Measurements from ENCODE around the gene BATF3. TPM values are rescaled to one million over a fixed set of nuclear protein-coding genes. Genes with fewer than 3 reads are reported as not detected.

Gene BATF3
- total and polyA plus RNA-seq, 3 donors from 2014 or later: 1.1 to 4.2 (median 2.5) TPM

- intact Hi-C loops (cut with DNase I; ENCODE audit: low total_unique reads): no loop called here
- 54 to 65% methylated on average over 7 of the region's 7 CpGs for WGBS, 2 donors
- TF ChIP-seq POLR2A (IDR thresholded peaks at IDR 0.05) (no peak), CTCF (IDR thresholded peaks at IDR 0.05) (no peak)
- Histone ChIP-seq H3K4me1 (no peaks in the 10 kb centered on the region), H3K9me3 (no peaks in the 10 kb centered on the region), H3K27me3 (no peaks in the 10 kb centered on the region), H3K27ac (no peak overlapping the region), H3K36me3 (ENCODE audit: low read depth, missing control alignments) (no peaks in the 10 kb centered on the region), H3K4me3 (no peak overlapping the region)
- no peak for DNase-seq
Observed at GRCh38 chr1:212683357-212683722, 16.3 kb downstream of the BATF3 start.

- Histone ChIP-seq H3K4me1 (no peaks in the 10 kb centered on the region), H3K9me3 (no peaks in the 10 kb centered on the region), H3K27me3 (no peaks in the 10 kb centered on the region), H3K4me3 (no peak overlapping the region), H3K36me3 (ENCODE audit: low read depth, missing control alignments) (no peaks in the 10 kb centered on the region), H3K27ac (no peak overlapping the region)
- intact Hi-C loops (cut with DNase I; ENCODE audit: low total_unique reads): no loop called here
- 54 to 71% methylated on average over 4 of the region's 4 CpGs for WGBS, 2 donors
- no peak for DNase-seq
- TF ChIP-seq CTCF (IDR thresholded peaks at IDR 0.05) (no peak), POLR2A (IDR thresholded peaks at IDR 0.05) (no peak)
Observed at GRCh38 chr1:212680680-212681389, 18.8 kb downstream of the BATF3 start.

GRCh38 chr1:212678456-212679410 lies 20.9 kb downstream of the BATF3 start:
- no peak for DNase-seq
- 49 to 76% methylated on average over 8 to 11 of the region's 11 CpGs for WGBS, 2 donors
- Histone ChIP-seq H3K36me3 (ENCODE audit: low read depth, missing control alignments) (no peaks in the 10 kb centered on the region), H3K27ac (no peak overlapping the region), H3K4me3 (no peak overlapping the region), H3K4me1 (no peaks in the 10 kb centered on the region), H3K9me3 (no peaks in the 10 kb centered on the region), H3K27me3 (no peaks in the 10 kb centered on the region)
- intact Hi-C loops (cut with DNase I; ENCODE audit: low total_unique reads): no loop called here
- no peak for TF ChIP-seq CTCF (IDR thresholded peaks at IDR 0.05)
- TF ChIP-seq POLR2A (IDR thresholded peaks at IDR 0.05): no peak

- TF ChIP-seq POLR2A (IDR thresholded peaks at IDR 0.05): no peak
- TF ChIP-seq CTCF (IDR thresholded peaks at IDR 0.05): no peak
- WGBS, 2 donors: 85 to 93% methylated on average over 3 to 4 of the region's 4 CpGs
- no peaks in the 10 kb centered on the region for H3K4me1 ChIP-seq
- no peak overlapping the region for H3K4me3 ChIP-seq
- H3K9me3 ChIP-seq: no peaks in the 10 kb centered on the region
- H3K27ac ChIP-seq: no peak overlapping the region
- no peak for DNase-seq
- no peaks in the 10 kb centered on the region for H3K36me3 ChIP-seq (ENCODE audit: low read depth, missing control alignments)
- intact Hi-C loops (cut with DNase I; ENCODE audit: low total_unique reads): no loop called here
- no peaks in the 10 kb centered on the region for H3K27me3 ChIP-seq
Observed at GRCh38 chr1:212677573-212677972, 22.1 kb downstream of the BATF3 start.
